Stimulated activated CD4-positive, alpha-beta T cell treated with anti-CD3 and anti-CD28 coated beads, Interleukin-2, amount 100 ng/mL, for 24 hours (primary cell): ENCODE data around the gene SSH2.
"Not testable (repeated sequence)": the region's sequence is repeated elsewhere in the genome, so short reads cannot be mapped to it uniquely, and the experiment has no call there.

Source experiments
- DNase-seq, 2 donors: peaks; one replicate each; pipeline ENCODE4 v3.0.0-alpha.2; 2020

Gene SSH2

GRCh38 chr17:29930409-29931010 lies 482 bp upstream of the SSH2 start:
- no peak for DNase-seq

DNA sequence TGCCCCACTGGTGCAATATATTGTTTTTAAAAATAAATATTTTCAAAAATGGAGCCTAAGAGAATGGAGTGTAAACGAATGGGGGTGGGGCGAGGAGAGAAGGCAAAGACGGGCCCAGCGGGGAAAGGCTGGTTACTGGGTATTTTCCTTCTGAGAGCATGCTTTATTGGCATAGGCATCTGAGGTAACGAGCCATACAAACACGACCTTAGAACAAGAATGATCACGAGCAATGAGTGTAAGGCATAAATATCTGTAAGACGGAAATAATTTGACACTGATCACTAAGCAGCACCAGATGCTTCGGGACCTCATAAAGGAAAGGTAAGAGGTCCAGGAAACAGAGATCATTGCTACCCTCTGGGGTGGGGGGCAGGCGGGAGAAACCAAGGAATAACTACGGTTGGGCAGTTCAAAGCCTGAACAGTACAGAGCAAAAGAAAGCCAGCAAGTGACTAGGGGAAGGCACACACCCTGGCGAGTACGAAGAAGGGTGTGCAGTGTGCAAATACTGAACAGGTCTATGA lies 959 bp downstream of the SSH2 start:
- DNase-seq = peak in 1 of 2 donors; percentile 22

DNA sequence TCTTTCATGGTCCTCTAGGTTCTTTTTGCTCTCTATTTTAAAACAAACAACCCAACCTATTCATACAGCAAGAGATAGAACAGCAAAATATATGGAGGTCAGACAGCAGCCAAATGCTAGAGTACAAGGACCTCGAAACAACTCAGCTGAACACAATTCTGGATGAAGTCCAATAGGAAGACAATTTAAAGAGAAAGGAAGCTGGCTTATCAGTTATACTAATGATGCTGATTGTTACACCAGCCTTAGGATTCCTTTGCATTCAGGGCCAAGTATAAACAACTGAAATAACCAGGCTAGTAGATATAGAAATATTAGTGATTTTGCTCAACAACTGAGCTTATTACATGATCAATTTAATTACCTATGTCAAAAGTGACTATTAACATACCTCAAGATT lies 2.5 kb downstream of the SSH2 start:
- DNase-seq = no peak

DNA sequence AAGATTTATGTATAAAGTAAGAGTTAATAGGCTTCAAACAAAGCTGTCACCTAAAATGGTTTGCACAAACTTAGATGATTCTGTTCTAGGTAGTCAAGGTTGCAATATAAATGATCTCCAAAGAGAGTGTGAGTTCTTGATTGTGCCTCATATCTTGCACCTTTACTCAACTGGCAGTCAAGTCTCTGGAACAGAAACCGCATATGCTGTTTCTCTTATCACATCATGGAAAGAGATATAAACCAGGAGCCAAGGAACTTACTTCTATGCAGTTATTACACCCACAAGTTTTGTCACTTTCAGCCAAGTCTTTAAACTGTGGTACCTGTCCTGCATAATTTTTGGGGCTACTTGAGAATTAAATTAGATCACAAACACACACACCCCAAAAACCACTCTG lies 5.2 kb downstream of the SSH2 start:
- DNase-seq = no peak

DNA sequence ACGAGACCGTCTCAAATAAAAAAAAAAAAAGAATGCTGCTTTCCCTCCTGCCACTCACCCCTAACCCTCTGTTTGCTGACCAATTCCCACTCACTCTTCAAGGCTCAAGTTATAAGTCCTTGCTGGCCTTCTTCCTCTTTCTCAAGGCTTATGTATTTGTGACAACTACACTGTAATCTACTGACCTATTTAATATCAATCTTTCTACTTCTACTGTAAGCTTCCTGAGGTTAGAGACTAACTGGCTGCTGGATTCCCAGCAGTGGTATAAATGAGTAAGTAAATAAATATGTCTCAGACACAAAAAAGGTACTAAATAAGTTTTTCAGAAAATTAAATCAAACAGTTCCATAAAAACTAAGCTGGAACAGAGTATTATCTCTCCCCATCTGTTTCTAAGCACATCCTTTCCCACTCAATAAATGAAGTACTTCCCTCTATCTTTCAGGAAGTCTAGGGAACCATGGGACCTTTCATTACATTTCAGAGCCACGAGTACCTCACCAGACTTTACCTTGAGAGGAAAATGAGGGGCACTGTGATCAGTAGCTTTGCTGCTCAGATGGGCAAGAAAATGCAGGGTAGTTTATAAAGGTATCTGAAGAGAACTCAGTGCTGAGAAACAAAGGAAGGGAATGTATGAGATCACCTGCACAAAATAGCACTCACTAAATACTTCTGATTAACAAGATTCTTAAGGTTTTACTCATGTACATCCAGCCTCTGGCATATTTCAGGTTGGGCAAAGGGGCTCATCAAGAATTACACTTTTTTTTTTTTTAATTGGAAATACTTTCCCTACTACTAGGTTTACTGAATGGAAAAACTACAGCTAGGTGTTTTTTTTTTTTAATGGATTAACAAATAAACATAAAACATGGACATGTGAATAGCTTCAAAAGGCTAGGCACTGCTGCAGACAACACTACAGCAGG lies 10.8 kb downstream of the SSH2 start:
- DNase-seq = no peak

GRCh38 chr17:29918016-29918415 lies 12.0 kb downstream of the SSH2 start:
- DNase-seq = no peak

GRCh38 chr17:29914819-29915537 lies 15.1 kb downstream of the SSH2 start:
- no peak for DNase-seq

GRCh38 chr17:29911641-29912177 lies 18.3 kb downstream of the SSH2 start:
- DNase-seq = no peak

GRCh38 chr17:29909236-29910003 lies 20.6 kb downstream of the SSH2 start:
- no peak for DNase-seq

GRCh38 chr17:29906969-29907368 lies 23.1 kb downstream of the SSH2 start:
- no peak for DNase-seq

- DNase-seq = no peak
These were observed 24.2 kb downstream of the SSH2 start for GRCh38 chr17:29905879-29906167.

- DNase-seq = no peak
These were observed 24.7 kb downstream of the SSH2 start for GRCh38 chr17:29905086-29905878.

- no peak for DNase-seq
These were observed 26.6 kb downstream of the SSH2 start for GRCh38 chr17:29903471-29903870.

DNA sequence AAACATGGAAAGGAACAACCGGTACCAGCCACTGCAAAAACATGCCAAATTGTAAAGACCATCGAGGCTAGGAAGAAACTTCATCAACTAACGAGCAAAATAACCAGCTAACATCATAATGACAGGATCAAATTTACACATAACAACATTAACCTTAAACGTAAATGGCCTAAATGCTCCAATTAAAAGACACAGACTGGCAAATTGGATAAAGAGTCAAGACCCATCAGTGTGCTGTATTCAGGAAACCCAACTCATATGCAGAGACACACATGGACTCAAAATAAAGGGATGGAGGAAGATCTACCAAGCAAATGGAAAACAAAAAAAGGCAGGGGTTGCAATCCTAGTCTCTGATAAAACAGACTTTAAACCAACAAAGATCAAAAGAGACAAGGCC lies 32.9 kb downstream of the SSH2 start:
- DNase-seq = not testable (repeated sequence)

- DNase-seq = no peak
These were observed 37.8 kb downstream of the SSH2 start for GRCh38 chr17:29892201-29892600.

GRCh38 chr17:29891131-29891530 lies 38.9 kb downstream of the SSH2 start:
- no peak for DNase-seq

- no peak for DNase-seq
These were observed 44.9 kb downstream of the SSH2 start for GRCh38 chr17:29885031-29885640.

DNA sequence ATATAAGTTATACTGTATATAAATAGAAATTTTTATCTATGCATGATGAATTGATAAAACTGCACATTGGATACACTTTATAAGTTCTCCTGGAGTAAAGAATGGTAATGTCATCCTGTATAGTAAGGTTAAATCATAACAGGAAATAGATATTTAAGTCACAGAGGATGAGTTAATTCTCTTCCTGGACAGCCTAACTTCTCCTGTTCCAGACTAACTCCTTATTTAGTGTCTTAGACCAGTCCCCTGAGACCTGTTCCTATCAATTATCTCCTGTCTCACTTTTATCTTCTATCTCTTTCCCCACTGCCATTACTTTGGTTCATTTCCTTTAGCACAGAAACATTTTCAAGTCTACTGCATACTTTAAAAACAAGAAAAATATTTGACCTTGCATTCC lies 46.5 kb downstream of the SSH2 start:
- DNase-seq = no peak

- no peak for DNase-seq
These were observed 48.8 kb downstream of the SSH2 start for GRCh38 chr17:29881256-29881655.

- no peak for DNase-seq
These were observed 50.0 kb downstream of the SSH2 start for GRCh38 chr17:29880031-29880430.

GRCh38 chr17:29874931-29875596 lies 55.0 kb downstream of the SSH2 start:
- no peak for DNase-seq
